GM13976 (cell line): ENCODE measurements around the gene RPLP2.

Experiments
- DNase-seq: peaks from one replicate; pipeline ENCODE4 v3.0.0; 2012; ENCODE audit warnings: low spot score
- CTCF ChIP-seq: IDR thresholded peaks from 2 replicates; pipeline ENCODE4 v1.5.1; 2012; ENCODE audit warnings: borderline replicate concordance, mild to moderate bottlenecking; ENCODE audit not compliant: insufficient read depth; ENCODE audit errors: extremely low read depth, missing control alignments, control extremely low read depth
- in situ Hi-C: fragments of 300-500 bp; cut with MboI; formaldehyde crosslinking; loops from one replicate; pipeline ENCODE4 v1.12.0; 2022; ENCODE audit warnings: low sequenced_read_pairs, mixed read lengths, inconsistent platforms; ENCODE audit not compliant: unreplicated experiment

Gene RPLP2

DNA sequence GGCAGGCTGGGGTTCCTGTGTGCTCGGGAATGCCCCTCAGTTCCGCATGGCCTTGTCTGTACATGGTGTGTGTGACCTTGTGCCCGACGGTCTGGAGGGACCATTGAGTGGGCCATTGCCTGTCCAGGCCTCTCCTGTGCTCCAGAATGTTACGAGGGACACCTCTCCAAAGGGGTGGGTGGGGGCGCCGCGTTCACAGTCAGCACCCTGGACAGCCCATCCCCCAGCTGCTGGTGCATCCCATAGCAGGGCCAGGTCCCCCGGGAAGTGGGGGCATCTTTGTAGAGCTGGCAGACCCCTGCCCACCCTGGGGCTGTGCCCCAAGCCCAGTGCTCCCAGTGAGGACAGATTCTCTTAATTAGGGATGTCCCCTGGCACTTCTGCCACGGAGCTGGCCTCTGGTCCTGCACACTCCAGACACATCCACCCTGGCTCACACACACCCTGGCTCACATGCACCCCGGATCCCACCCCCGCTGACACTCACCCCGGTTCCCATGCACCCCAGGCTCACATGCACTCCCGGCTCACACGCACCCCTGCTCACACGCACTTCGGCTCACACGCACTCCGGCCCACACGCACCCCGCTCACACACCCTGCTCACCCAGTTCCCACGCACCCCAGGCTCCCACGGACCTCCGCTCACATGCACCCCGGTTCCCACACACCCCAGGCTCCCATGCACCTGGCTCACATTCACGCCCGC lies 48.4 kb downstream of the RPLP2 start:
- TF ChIP-seq CTCF, result no peak
- in situ Hi-C loops, result no loop called here
- DNase-seq, result no peak

GRCh38 chr11:858762-859339 lies 49.1 kb downstream of the RPLP2 start:
- no peak for TF ChIP-seq CTCF
- no peak for DNase-seq
- in situ Hi-C loops, result no loop called here

DNA sequence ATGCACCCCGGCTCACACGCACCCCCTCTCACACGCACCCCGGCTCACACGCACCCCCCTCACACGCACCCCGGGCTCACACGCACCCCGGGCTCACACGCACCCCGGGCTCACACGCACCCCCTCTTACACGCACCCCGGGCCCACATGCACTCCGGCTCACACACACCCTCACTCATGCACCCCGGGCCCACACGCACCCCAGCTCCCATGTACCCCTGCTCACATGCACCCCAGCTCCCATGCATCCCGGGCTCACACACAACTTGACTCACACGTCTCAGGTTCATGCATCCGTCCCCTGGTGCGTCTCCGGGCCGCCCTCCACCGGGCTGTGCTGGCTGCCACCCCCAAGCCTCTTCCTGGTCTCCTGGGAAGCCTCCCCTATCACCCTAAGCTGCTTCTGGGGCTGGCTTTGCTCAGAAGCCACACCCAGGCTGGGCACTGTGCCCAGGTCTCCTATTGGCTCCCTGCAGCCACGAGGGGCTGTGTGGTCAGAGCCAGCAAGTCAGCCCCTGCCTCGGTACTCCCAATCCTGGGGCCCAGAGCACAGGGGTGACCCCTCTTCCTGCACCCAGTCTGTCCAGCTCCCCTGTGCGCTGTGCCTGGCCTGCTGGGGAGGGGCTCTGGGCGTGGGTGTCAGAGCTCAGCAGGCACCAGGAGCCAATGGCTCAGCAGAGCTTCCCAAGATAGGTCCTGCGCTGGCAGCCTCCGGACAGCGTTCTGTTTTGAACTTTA lies 49.8 kb downstream of the RPLP2 start:
- in situ Hi-C loops, result no loop called here
- no peak for TF ChIP-seq CTCF
- DNase-seq, result no peak

GRCh38 chr11:860234-861104 lies 50.7 kb downstream of the RPLP2 start:
- in situ Hi-C loops, result no loop called here
- DNase-seq, result no peak
- no peak for TF ChIP-seq CTCF

DNA sequence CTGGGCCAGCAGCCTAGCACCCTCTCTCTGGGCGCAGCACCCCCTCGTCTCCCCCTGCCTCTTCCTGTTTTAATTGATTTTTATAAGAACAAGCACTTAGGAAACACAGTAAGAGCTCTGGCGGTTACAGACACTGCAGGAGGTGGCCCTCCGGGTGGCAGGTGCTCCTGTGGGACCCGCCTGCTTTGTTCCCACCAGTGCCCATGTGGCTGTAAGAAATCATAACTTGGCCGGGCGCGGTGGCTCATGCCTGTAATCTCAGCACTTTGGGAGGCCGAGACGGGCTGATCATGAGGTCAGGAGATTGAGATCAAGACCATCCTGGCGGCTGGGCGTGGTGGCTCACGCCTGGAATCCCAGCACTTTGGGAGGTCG lies 51.3 kb downstream of the RPLP2 start:
- in situ Hi-C loops, result no loop called here
- no peak for TF ChIP-seq CTCF
- DNase-seq, result no peak

- no peak for TF ChIP-seq CTCF
- in situ Hi-C loops, result no loop called here
- DNase-seq, result no peak
Measured at GRCh38 chr11:862081-862661, 52.4 kb downstream of the RPLP2 start.
